OCI-LY7 (cell line): ENCODE data around the gene TMPRSS4.

ENCODE experiments used
- EZH2phosphoT487 ChIP-seq: fragments of 200-600 bp; sonication (generic); IDR thresholded peaks from 2 replicates; pipeline ENCODE4 v1.6.1; 2018; ENCODE audit warnings: low read depth, borderline replicate concordance, mild to moderate bottlenecking, mixed run types, antibody characterized with exemption, low read length, moderate library complexity, mixed read lengths
- TF ChIP-seq, protein P1 (sequence below): fragments of 200-600 bp; sonication (generic); conservative IDR thresholded peaks from 2 replicates; pipeline ENCODE4 v1.5.1; 2014; ENCODE audit warnings: mild to moderate bottlenecking, antibody characterized with exemption, low read length, moderate library complexity, mixed read lengths

DNA sequence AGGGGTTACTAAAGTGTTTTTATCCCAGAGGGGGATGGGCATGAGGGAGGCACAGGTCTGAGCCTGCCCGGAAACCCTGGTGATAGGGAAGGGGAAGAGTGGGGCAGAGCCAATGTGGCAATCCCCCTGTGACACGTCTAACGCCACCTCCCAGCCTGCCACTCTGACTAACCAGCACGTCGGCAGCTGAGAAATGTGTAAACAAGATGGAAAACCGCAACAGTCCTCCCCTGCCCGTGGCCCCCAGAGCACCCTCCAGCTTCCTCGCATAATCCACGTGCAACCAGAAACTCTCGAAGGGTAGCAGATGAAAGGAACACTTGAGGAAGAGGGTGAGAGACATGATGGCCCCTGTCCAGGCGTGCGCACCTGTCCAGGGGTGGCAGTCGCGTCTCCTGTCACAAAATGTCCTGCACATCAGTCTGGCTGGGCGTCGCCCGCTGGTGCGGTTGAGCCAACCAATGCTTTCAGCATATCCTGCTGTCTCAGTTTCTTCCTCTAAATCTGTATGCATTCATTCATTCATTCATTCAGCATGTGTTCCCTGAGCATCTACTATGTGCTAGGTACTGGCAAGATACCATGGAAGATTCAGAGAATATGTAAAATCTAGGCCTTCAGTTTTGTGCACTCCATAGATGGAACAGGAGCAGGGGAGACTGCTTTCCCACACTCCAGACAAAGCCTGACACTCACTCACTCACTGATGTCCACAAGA is 4.5 kb downstream of the TMPRSS4 start:
- TF ChIP-seq, protein P1, sequence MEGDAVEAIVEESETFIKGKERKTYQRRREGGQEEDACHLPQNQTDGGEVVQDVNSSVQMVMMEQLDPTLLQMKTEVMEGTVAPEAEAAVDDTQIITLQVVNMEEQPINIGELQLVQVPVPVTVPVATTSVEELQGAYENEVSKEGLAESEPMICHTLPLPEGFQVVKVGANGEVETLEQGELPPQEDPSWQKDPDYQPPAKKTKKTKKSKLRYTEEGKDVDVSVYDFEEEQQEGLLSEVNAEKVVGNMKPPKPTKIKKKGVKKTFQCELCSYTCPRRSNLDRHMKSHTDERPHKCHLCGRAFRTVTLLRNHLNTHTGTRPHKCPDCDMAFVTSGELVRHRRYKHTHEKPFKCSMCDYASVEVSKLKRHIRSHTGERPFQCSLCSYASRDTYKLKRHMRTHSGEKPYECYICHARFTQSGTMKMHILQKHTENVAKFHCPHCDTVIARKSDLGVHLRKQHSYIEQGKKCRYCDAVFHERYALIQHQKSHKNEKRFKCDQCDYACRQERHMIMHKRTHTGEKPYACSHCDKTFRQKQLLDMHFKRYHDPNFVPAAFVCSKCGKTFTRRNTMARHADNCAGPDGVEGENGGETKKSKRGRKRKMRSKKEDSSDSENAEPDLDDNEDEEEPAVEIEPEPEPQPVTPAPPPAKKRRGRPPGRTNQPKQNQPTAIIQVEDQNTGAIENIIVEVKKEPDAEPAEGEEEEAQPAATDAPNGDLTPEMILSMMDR = no peak
- no peak for TF ChIP-seq EZH2phosphoT487
